ENCODE measurements around the gene JAM3. TPM values are rescaled to one million over a fixed set of nuclear protein-coding genes. Genes with fewer than 3 reads are reported as not detected.

The JAM3 gene
- total RNA-seq, 1 experiment from 2014 or later, result 3.1 TPM

- BruUV-seq (replicated peaks), result no TSS peak
- Histone ChIP-seq H3K79me2 (ENCODE audit: low read length) (no peaks in the 10 kb centered on the region), H3K36me3 (ENCODE audit: low read depth, low read length) (peaks cover 73% of the 10 kb centered on the region), H3K4me2 (ENCODE audit: low read length) (no peak overlapping the region), H3K4me1 (ENCODE audit: insufficient read depth, low read length) (no peaks in the 10 kb centered on the region), H3K4me3 (ENCODE audit: low read length) (no peak overlapping the region), H3K27me3 (ENCODE audit: low read length) (no peaks in the 10 kb centered on the region), H2AFZ (ENCODE audit: low read length) (no peak overlapping the region), H3F3A (ENCODE audit: low read length, unreplicated experiment) (no peaks in the 10 kb centered on the region), H3K9me2 (replicated peaks; ENCODE audit: low read length) (no peaks in the 10 kb centered on the region), H3K9ac (ENCODE audit: low read length) (no peak overlapping the region), H3K27ac (ENCODE audit: low read length) (no peak overlapping the region), H4K20me1 (ENCODE audit: low read length) (no peaks in the 10 kb centered on the region), H3K9me3 (ENCODE audit: low read length) (no peaks in the 10 kb centered on the region)
- no peak for DNase-seq
- TF ChIP-seq EZH2 (IDR thresholded peaks at IDR 0.05; ENCODE audit: low read length, unreplicated experiment) (no peak), EZH2phosphoT487 (IDR thresholded peaks at IDR 0.05; ENCODE audit: borderline replicate concordance, low read length) (no peak)
- TF ChIP-seq, protein P1, sequence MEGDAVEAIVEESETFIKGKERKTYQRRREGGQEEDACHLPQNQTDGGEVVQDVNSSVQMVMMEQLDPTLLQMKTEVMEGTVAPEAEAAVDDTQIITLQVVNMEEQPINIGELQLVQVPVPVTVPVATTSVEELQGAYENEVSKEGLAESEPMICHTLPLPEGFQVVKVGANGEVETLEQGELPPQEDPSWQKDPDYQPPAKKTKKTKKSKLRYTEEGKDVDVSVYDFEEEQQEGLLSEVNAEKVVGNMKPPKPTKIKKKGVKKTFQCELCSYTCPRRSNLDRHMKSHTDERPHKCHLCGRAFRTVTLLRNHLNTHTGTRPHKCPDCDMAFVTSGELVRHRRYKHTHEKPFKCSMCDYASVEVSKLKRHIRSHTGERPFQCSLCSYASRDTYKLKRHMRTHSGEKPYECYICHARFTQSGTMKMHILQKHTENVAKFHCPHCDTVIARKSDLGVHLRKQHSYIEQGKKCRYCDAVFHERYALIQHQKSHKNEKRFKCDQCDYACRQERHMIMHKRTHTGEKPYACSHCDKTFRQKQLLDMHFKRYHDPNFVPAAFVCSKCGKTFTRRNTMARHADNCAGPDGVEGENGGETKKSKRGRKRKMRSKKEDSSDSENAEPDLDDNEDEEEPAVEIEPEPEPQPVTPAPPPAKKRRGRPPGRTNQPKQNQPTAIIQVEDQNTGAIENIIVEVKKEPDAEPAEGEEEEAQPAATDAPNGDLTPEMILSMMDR (conservative IDR thresholded peaks at IDR 0.05; ENCODE audit: low read depth, low read length), result no peak
- no peak for ATAC-seq
- CTCF ChIA-PET, result no interaction called here
- intact Hi-C loops (cut with micrococcal nuclease), result no loop called here
- POLR2A ChIA-PET (ENCODE audit: unreplicated experiment), result no interaction called here
These were observed 127.9 kb downstream of the JAM3 start for GRCh38 chr11:134196756-134197155.

DNA sequence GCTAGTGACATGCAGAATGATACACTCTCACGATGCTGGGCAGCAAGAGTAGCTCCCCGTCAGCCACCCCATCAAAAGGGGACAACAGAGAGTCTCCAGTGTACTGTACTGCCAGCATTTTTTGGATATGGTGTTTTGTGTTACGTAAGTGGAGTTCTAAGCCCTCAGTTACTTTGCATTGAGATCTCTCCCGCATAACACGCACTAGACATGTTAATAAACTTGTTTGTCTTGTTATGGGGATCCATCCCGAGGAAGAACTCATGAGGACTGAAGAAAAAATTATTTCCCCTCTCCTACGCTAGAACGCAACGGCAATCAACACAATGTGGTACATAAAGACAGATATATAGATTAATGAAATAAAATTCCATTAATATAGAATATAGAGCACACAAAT is 130.7 kb downstream of the JAM3 start:
- H3K36me3 ChIP-seq (ENCODE audit: low read depth, low read length), result peaks cover 74% of the 10 kb centered on the region
- H3K4me1 ChIP-seq (ENCODE audit: insufficient read depth, low read length), result no peaks in the 10 kb centered on the region
- H3K4me3 ChIP-seq (ENCODE audit: low read length), result no peak overlapping the region
- H3K79me2 ChIP-seq (ENCODE audit: low read length), result no peaks in the 10 kb centered on the region
- H2AFZ ChIP-seq (ENCODE audit: low read length), result no peak overlapping the region
- no peak overlapping the region for H3K4me2 ChIP-seq (ENCODE audit: low read length)
- DNase-seq, result no peak
- no peaks in the 10 kb centered on the region for H3K9me3 ChIP-seq (ENCODE audit: low read length)
- no peaks in the 10 kb centered on the region for H3K9me2 ChIP-seq (replicated peaks; ENCODE audit: low read length)
- intact Hi-C loops (cut with micrococcal nuclease), result no loop called here
- H3K27ac ChIP-seq (ENCODE audit: low read length), result no peak overlapping the region
- H3K9ac ChIP-seq (ENCODE audit: low read length), result no peak overlapping the region
- no peaks in the 10 kb centered on the region for H4K20me1 ChIP-seq (ENCODE audit: low read length)
- ChIA-PET CTCF (no interaction called here), POLR2A (ENCODE audit: unreplicated experiment) (no interaction called here)
- BruUV-seq (replicated peaks), result no TSS peak
- H3F3A ChIP-seq (ENCODE audit: low read length, unreplicated experiment), result no peaks in the 10 kb centered on the region
- no peak for ATAC-seq
- no peaks in the 10 kb centered on the region for H3K27me3 ChIP-seq (ENCODE audit: low read length)
- TF ChIP-seq, protein P1 (conservative IDR thresholded peaks at IDR 0.05; ENCODE audit: low read depth, low read length), result no peak
- TF ChIP-seq EZH2 (IDR thresholded peaks at IDR 0.05; ENCODE audit: low read length, unreplicated experiment), result no peak
- no peak for TF ChIP-seq EZH2phosphoT487 (IDR thresholded peaks at IDR 0.05; ENCODE audit: borderline replicate concordance, low read length)

DNA sequence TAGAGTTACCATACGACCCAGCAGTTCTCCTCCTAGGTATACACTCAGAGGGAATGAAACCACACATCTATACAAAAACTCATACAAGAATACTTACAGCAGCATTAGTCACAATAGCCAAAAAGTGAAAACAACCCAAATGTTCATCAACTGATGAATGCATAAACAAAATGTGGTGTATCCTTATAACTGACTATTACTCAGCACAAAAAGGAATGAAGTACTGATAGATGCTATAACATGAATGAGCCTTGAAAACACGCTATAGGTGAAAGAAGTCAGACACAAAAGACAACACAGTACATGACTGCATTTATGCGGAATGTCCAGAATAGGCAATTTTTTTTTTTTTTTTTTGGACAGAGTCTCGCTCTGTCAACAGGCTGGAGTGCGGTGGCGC is 131.8 kb downstream of the JAM3 start:
- DNase-seq (no peak), ATAC-seq (no peak)
- Histone ChIP-seq H3K9me3 (ENCODE audit: low read length) (no peaks in the 10 kb centered on the region), H4K20me1 (ENCODE audit: low read length) (no peaks in the 10 kb centered on the region), H3K4me3 (ENCODE audit: low read length) (no peak overlapping the region), H2AFZ (ENCODE audit: low read length) (no peak overlapping the region), H3K79me2 (ENCODE audit: low read length) (no peaks in the 10 kb centered on the region), H3K9ac (ENCODE audit: low read length) (no peak overlapping the region), H3K4me2 (ENCODE audit: low read length) (no peak overlapping the region), H3K36me3 (ENCODE audit: low read depth, low read length) (peaks cover 76% of the 10 kb centered on the region), H3F3A (ENCODE audit: low read length, unreplicated experiment) (no peaks in the 10 kb centered on the region), H3K27me3 (ENCODE audit: low read length) (no peaks in the 10 kb centered on the region), H3K27ac (ENCODE audit: low read length) (no peak overlapping the region), H3K9me2 (replicated peaks; ENCODE audit: low read length) (no peaks in the 10 kb centered on the region), H3K4me1 (ENCODE audit: insufficient read depth, low read length) (no peaks in the 10 kb centered on the region)
- CTCF ChIA-PET, result no interaction called here
- intact Hi-C loops (cut with micrococcal nuclease), result no loop called here
- no TSS peak for BruUV-seq (replicated peaks)
- no peak for TF ChIP-seq EZH2 (IDR thresholded peaks at IDR 0.05; ENCODE audit: low read length, unreplicated experiment)
- TF ChIP-seq EZH2phosphoT487 (IDR thresholded peaks at IDR 0.05; ENCODE audit: borderline replicate concordance, low read length), result no peak
- TF ChIP-seq, protein P1 (conservative IDR thresholded peaks at IDR 0.05; ENCODE audit: low read depth, low read length), result no peak
- POLR2A ChIA-PET (ENCODE audit: unreplicated experiment), result no interaction called here

Other genes starting within 250 kb of the JAM3 start
- not detected in 2 replicates for gene SPATA19, start 223.6 kb upstream of the JAM3 start, total RNA-seq (2014; rRNA removed)
- 0.58 and 1.3 TPM in 2 replicates for gene IGSF9B, start 112.1 kb upstream of the JAM3 start, total RNA-seq (2014; rRNA removed)
- gene NCAPD3, start 154.9 kb downstream of the JAM3 start, total RNA-seq (2014; rRNA removed), result 74.5 and 85.0 TPM in 2 replicates
- 49.2 and 53.9 TPM in 2 replicates for gene VPS26B, start 155.6 kb downstream of the JAM3 start, total RNA-seq (2014; rRNA removed)
- 56.2 and 56.6 TPM in 2 replicates for gene THYN1, start 184.3 kb downstream of the JAM3 start, total RNA-seq (2014; rRNA removed)
- gene ACAD8, start 184.5 kb downstream of the JAM3 start, total RNA-seq (2014; rRNA removed), result 17.6 and 22.6 TPM in 2 replicates
- gene GLB1L3, start 207.3 kb downstream of the JAM3 start, total RNA-seq (2014; rRNA removed), result not detected in 2 replicates